Measurements from ENCODE around the gene FOXN3. TPM values are rescaled to one million over a fixed set of nuclear protein-coding genes. Genes with fewer than 3 reads are reported as not detected.

FOXN3 gene
- total and polyA plus RNA-seq, 2 donors (not counting 3 experiments of a cell fraction or from before 2014, with no cell fraction given) = 16.9 to 41.8 TPM

DNA sequence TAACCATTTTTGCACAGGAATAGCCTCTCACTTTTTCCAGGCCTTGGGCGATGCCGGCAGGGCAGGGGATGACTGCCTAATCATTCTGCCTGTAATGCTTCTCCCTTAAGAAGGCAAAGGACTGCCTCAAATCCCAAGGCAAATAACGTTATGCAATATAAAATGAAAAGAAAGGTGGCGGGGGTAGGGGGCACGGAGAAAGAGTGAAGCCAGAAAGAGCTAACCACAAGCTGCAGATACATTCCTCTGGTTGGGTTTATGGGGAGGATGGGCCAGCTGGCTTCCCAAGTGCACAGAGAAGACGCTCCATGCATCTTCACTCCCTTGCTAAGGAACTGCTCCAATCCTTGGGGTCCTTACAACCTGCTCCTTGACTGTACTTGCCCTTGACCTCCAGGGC is 229.5 kb downstream of the FOXN3 start:
- H3K27ac ChIP-seq (ENCODE audit: insufficient read depth, low read depth, low read length) = no peak overlapping the region
- FAIRE-seq (no peak), DNase-seq (ENCODE audit: low read depth, low spot score) (no peak)
- POLR2A ChIA-PET = no interaction called here
- no peak overlapping the region for H2AFZ ChIP-seq (ENCODE audit: low read depth, low read length)
- dilution Hi-C loops (cut with MboI; ENCODE audit: extremely low pct_ligation_motif_present, low sequenced_read_pairs) (no loop called here), intact Hi-C loops (cut with micrococcal nuclease) (no loop called here)
- no peak for TF ChIP-seq POLR2AphosphoS5 (IDR thresholded peaks at IDR 0.05; ENCODE audit: insufficient read depth, low read depth, low read length)
- TF ChIP-seq MAX (IDR thresholded peaks at IDR 0.05; ENCODE audit: insufficient read depth, insufficient read length) = no peak
- TF ChIP-seq EZH2 (IDR thresholded peaks at IDR 0.05; ENCODE audit: borderline replicate concordance, low read depth, low read length, severe bottlenecking) = no peak
- TF ChIP-seq CTCF (IDR thresholded peaks at IDR 0.05; ENCODE audit: extremely low read depth in 1 of 2, insufficient read depth in 1 of 2, low read depth in 1 of 2, low read length in 2 of 2) = no peak
- H3K9ac ChIP-seq (replicated peaks; ENCODE audit: extremely low read depth, insufficient read depth, low read length) = no peak overlapping the region
- H3K27me3 ChIP-seq (ENCODE audit: control insufficient read depth in 2 of 2, insufficient read depth in 2 of 2, low read length in 2 of 2) = no peaks in the 10 kb centered on the region
- no peaks in the 10 kb centered on the region for H4K20me1 ChIP-seq (replicated peaks; ENCODE audit: control insufficient read depth, extremely low read depth, insufficient read depth, low read length)
- no TSS peak for BruUV-seq (replicated peaks)
- H3K4me2 ChIP-seq (ENCODE audit: insufficient read depth, low read length) = no peak overlapping the region
- CTCF ChIA-PET = no interaction called here
- no peaks in the 10 kb centered on the region for H3K36me3 ChIP-seq (ENCODE audit: control insufficient read depth in 2 of 2, extremely low read depth in 1 of 2, insufficient read depth in 2 of 2, low read length in 2 of 2)
- no peaks in the 10 kb centered on the region for H3K79me2 ChIP-seq (ENCODE audit: control insufficient read depth, insufficient read depth, low read length)
- H3K9me3 ChIP-seq (replicated peaks; ENCODE audit: control insufficient read depth, insufficient read depth, low read length) = no peaks in the 10 kb centered on the region
- H3K9me1 ChIP-seq (replicated peaks; ENCODE audit: control insufficient read depth, extremely low read depth, insufficient read depth, low read length) = no peaks in the 10 kb centered on the region
- H3K4me3 ChIP-seq (replicated peaks in 1 of 3; ENCODE audit: insufficient read depth in 1 of 3, low read depth in 1 of 3, low read length in 3 of 3) = no peak overlapping the region
- no peaks in the 10 kb centered on the region for H3K4me1 ChIP-seq (ENCODE audit: control insufficient read depth, extremely low read depth, insufficient read depth, low read length)

DNA sequence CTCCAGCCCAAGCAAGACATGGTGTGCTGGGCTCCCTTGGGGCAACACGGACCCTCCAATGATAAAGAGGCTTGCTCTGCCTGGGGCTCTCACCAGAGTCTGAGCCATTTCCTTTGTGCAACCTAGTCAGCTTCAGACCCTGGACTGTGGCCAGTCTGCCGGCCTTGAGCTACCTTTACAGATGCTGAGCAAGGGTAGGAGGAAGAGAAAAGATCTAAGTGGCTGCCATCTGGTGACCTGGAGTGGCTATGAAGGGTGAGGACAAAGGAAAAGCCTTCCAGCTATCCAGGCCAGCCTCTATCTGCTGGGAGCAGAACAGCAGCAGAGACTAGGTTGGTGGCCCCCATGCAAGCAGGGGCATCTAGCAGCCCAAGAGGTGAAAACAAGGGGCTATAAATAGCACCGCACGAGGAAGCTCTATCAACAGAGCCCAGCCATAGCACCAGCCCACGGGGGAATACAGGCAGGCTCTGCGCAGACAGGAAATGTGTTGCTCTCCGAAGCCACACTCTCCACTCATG is 230.1 kb downstream of the FOXN3 start:
- dilution Hi-C loops (cut with MboI; ENCODE audit: extremely low pct_ligation_motif_present, low sequenced_read_pairs) = no loop called here
- no peaks in the 10 kb centered on the region for H3K36me3 ChIP-seq (ENCODE audit: control insufficient read depth in 2 of 2, extremely low read depth in 1 of 2, insufficient read depth in 2 of 2, low read length in 2 of 2)
- FAIRE-seq (no peak), DNase-seq (ENCODE audit: low read depth, low spot score) (no peak)
- no peak overlapping the region for H3K9ac ChIP-seq (replicated peaks; ENCODE audit: extremely low read depth, insufficient read depth, low read length)
- no peaks in the 10 kb centered on the region for H3K79me2 ChIP-seq (ENCODE audit: control insufficient read depth, insufficient read depth, low read length)
- intact Hi-C loops (cut with micrococcal nuclease) = no loop called here
- no peaks in the 10 kb centered on the region for H3K9me1 ChIP-seq (replicated peaks; ENCODE audit: control insufficient read depth, extremely low read depth, insufficient read depth, low read length)
- no peaks in the 10 kb centered on the region for H4K20me1 ChIP-seq (replicated peaks; ENCODE audit: control insufficient read depth, extremely low read depth, insufficient read depth, low read length)
- H3K4me3 ChIP-seq (replicated peaks in 1 of 3; ENCODE audit: insufficient read depth in 1 of 3, low read depth in 1 of 3, low read length in 3 of 3) = no peak overlapping the region
- H3K9me3 ChIP-seq (replicated peaks; ENCODE audit: control insufficient read depth, insufficient read depth, low read length) = no peaks in the 10 kb centered on the region
- no TSS peak for BruUV-seq (replicated peaks)
- TF ChIP-seq FOS (IDR thresholded peaks at IDR 0.05; ENCODE audit: borderline replicate concordance, insufficient read depth, low read length) (no peak), CTCF (IDR thresholded peaks at IDR 0.05; ENCODE audit: extremely low read depth in 1 of 2, insufficient read depth in 1 of 2, low read depth in 1 of 2, low read length in 2 of 2) (no peak), MYC (IDR thresholded peaks at IDR 0.05; ENCODE audit: low read depth, low read length) (no peak), MAX (IDR thresholded peaks at IDR 0.05; ENCODE audit: insufficient read depth, insufficient read length) (no peak), GATA2 (IDR thresholded peaks at IDR 0.05; ENCODE audit: insufficient read depth, insufficient read length, low read depth, low read length) (no peak), EZH2 (IDR thresholded peaks at IDR 0.05; ENCODE audit: borderline replicate concordance, low read depth, low read length, severe bottlenecking) (no peak), JUN (IDR thresholded peaks at IDR 0.05; ENCODE audit: borderline replicate concordance, insufficient read depth, insufficient read length, low read depth) (no peak), POLR2A (IDR thresholded peaks at IDR 0.05; ENCODE audit: low read depth, low read length) (no peak), POLR2AphosphoS5 (IDR thresholded peaks at IDR 0.05; ENCODE audit: insufficient read depth, low read depth, low read length) (no peak)
- H2AFZ ChIP-seq (ENCODE audit: low read depth, low read length) = no peak overlapping the region
- ChIA-PET POLR2A (no interaction called here), CTCF (no interaction called here)
- no peaks in the 10 kb centered on the region for H3K4me1 ChIP-seq (ENCODE audit: control insufficient read depth, extremely low read depth, insufficient read depth, low read length)
- no peak overlapping the region for H3K4me2 ChIP-seq (ENCODE audit: insufficient read depth, low read length)
- H3K27ac ChIP-seq (ENCODE audit: insufficient read depth, low read depth, low read length) = no peak overlapping the region
- no peaks in the 10 kb centered on the region for H3K27me3 ChIP-seq (ENCODE audit: control insufficient read depth in 2 of 2, insufficient read depth in 2 of 2, low read length in 2 of 2)
